ENCODE measurements around the gene DOP1B.

- TF ChIP-seq CTBP1 (IDR thresholded peaks at IDR 0.05; ENCODE audit: borderline replicate concordance) = no peak
- no peak for TF ChIP-seq ARNT (IDR thresholded peaks at IDR 0.05)
- no peak for TF ChIP-seq BHLHE40 (IDR thresholded peaks at IDR 0.05; ENCODE audit: borderline replicate concordance)
- TF ChIP-seq LEF1 (IDR thresholded peaks at IDR 0.05; ENCODE audit: borderline replicate concordance) = no peak
- no peak for TF ChIP-seq FOXK2 (IDR thresholded peaks at IDR 0.05)
- no peak for TF ChIP-seq L3MBTL2 (conservative IDR thresholded peaks at IDR 0.05)
Observed at GRCh38 chr21:36127250-36127904, 29.2 kb upstream of the DOP1B start.

Data from HEK293T (cell line).